Daoy (cell line): Measurements from ENCODE around the gene KIRREL3. TPM values are rescaled to one million over a fixed set of nuclear protein-coding genes. Genes with fewer than 3 reads are reported as not detected.

Experiments
- DNase-seq: peaks from one replicate; pipeline ENCODE4 v3.0.0-alpha.2; 2015; ENCODE audit warnings: low read depth
- total RNA-seq: library from RNA; depleted of rRNA; stranded (reverse); fragments of >200 nt; shearing (Covaris generic); gene quantifications from 2 replicates; pipeline ENCODE4 v1.2.3, GENCODE V29; 2014

The KIRREL3 gene
- total RNA-seq, 1 experiment from 2014 or later = 2.4 TPM

GRCh38 chr11:126512251-126512650 lies 488.3 kb downstream of the KIRREL3 start:
- DNase-seq = no peak

GRCh38 chr11:126511475-126512115 lies 489.0 kb downstream of the KIRREL3 start:
- no peak for DNase-seq

- DNase-seq = no peak
These were observed 489.8 kb downstream of the KIRREL3 start for GRCh38 chr11:126510621-126511370.

- DNase-seq = no peak
These were observed 492.9 kb downstream of the KIRREL3 start for GRCh38 chr11:126507646-126508045.

GRCh38 chr11:126506789-126507188 lies 493.8 kb downstream of the KIRREL3 start:
- no peak for DNase-seq

- no peak for DNase-seq
These were observed 497.6 kb downstream of the KIRREL3 start for GRCh38 chr11:126502982-126503381.

- no peak for DNase-seq
These were observed 498.4 kb downstream of the KIRREL3 start for GRCh38 chr11:126502159-126502558.

GRCh38 chr11:126501641-126502040 lies 498.9 kb downstream of the KIRREL3 start:
- no peak for DNase-seq

- DNase-seq = no peak
These were observed 499.6 kb downstream of the KIRREL3 start for GRCh38 chr11:126500981-126501380.

- DNase-seq = no peak
These were observed 501.3 kb downstream of the KIRREL3 start for GRCh38 chr11:126499131-126499752.

GRCh38 chr11:126498281-126498680 lies 502.3 kb downstream of the KIRREL3 start:
- no peak for DNase-seq

GRCh38 chr11:126497581-126498122 lies 502.9 kb downstream of the KIRREL3 start:
- no peak for DNase-seq

GRCh38 chr11:126496576-126497337 lies 503.8 kb downstream of the KIRREL3 start:
- no peak for DNase-seq

GRCh38 chr11:126495281-126496220 lies 505.0 kb downstream of the KIRREL3 start:
- no peak for DNase-seq

- DNase-seq = no peak
These were observed 505.7 kb downstream of the KIRREL3 start for GRCh38 chr11:126494831-126495230.

GRCh38 chr11:126492331-126493082 lies 508.1 kb downstream of the KIRREL3 start:
- no peak for DNase-seq

GRCh38 chr11:126491092-126491491 lies 509.5 kb downstream of the KIRREL3 start:
- DNase-seq = no peak

GRCh38 chr11:126489836-126490660 lies 510.5 kb downstream of the KIRREL3 start:
- DNase-seq = no peak
